Mesodermal cell (in vitro differentiated cells): ENCODE data around the gene U2AF1.
"Not testable (repeated sequence)": the region's sequence is repeated elsewhere in the genome, so short reads cannot be mapped to it uniquely, and the experiment has no call there.

Source experiments
- H3K27ac ChIP-seq: 2 replicates; pipeline ENCODE4 v1.7.0; 2013; ENCODE audit warnings: mild to moderate bottlenecking, low read depth, low read length, moderate library complexity; ENCODE audit not compliant: severe bottlenecking
- H3K36me3 ChIP-seq: 2 replicates; pipeline ENCODE4 v1.7.1; 2013; ENCODE audit warnings: mild to moderate bottlenecking, low read length, moderate library complexity; ENCODE audit not compliant: control insufficient read depth, insufficient read depth
- H3K4me1 ChIP-seq: one replicate; pipeline ENCODE4 v1.7.1; 2013; ENCODE audit warnings: mild to moderate bottlenecking, low read length; ENCODE audit not compliant: insufficient read depth, control insufficient read depth, poor library complexity, severe bottlenecking
- H3K4me3 ChIP-seq: 2 replicates; pipeline ENCODE4 v1.7.0; 2013; ENCODE audit warnings: low read length, control low read depth, mild to moderate bottlenecking; ENCODE audit not compliant: insufficient read depth, poor library complexity, severe bottlenecking; ENCODE audit errors: extremely low read depth
- H3K9me3 ChIP-seq: 2 replicates; pipeline ENCODE4 v1.7.1; 2013; ENCODE audit warnings: mild to moderate bottlenecking, low read length, moderate library complexity; ENCODE audit not compliant: control insufficient read depth
- WGBS, 2 experiments: methylation state at CpG; one replicate each; pipeline ENCODE4 v1.1.5; 2013; ENCODE audit warnings: missing lambda C conversion rate in 2 of 2; ENCODE audit not compliant: insufficient coverage in 2 of 2; 5-methylcytosine and 5-hydroxymethylcytosine counted together

U2AF1 gene

GRCh38 chr21:43109006-43109405, 1.6 kb upstream of the U2AF1 start:
- H3K9me3 ChIP-seq, H3K4me3 ChIP-seq, H3K4me1 ChIP-seq, H3K27ac ChIP-seq, H3K36me3 ChIP-seq: not testable (repeated sequence)
- WGBS, 2 experiments, result no CpG with 5 or more reads among the region's 7 CpGs

- not testable (repeated sequence) for H3K4me1 ChIP-seq, H3K36me3 ChIP-seq, H3K9me3 ChIP-seq, H3K27ac ChIP-seq, H3K4me3 ChIP-seq
- WGBS, 2 experiments, result no CpG with 5 or more reads among the region's 17 CpGs
These were observed 807 bp upstream of the U2AF1 start for GRCh38 chr21:43108177-43108576.

- H3K4me1 ChIP-seq, H3K27ac ChIP-seq, H3K4me3 ChIP-seq, H3K9me3 ChIP-seq, H3K36me3 ChIP-seq: not testable (repeated sequence)
- no CpG with 5 or more reads among the region's 17 CpGs for WGBS, 2 experiments
These were observed 396 bp upstream of the U2AF1 start for GRCh38 chr21:43107794-43108137.

- H3K36me3 ChIP-seq, H3K4me1 ChIP-seq, H3K9me3 ChIP-seq, H3K27ac ChIP-seq, H3K4me3 ChIP-seq: not testable (repeated sequence)
- no CpG with 5 or more reads among the region's 5 CpGs for WGBS, 2 experiments
These were observed 2.7 kb downstream of the U2AF1 start for GRCh38 chr21:43104642-43105041.

DNA sequence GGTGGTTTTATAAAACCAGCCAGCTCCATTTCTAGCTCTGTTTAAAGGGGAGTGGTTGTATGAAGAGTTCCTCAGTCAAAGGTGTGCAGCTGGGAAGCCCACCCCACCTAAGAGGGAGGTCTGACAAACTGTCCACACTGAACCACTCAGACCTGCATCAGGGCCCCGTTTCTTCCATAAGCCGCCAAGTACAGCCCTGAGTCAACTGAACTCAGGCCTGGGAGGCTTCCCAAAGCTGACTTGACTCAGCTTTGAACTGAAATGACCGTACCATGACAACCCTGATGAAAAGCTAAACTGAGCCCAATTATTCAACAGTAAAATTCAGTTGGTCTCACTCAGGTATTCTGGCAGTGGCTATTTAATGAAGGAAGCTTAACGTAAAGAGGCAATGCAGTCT, 5.1 kb downstream of the U2AF1 start:
- H3K27ac ChIP-seq, H3K4me3 ChIP-seq, H3K36me3 ChIP-seq, H3K4me1 ChIP-seq, H3K9me3 ChIP-seq: not testable (repeated sequence)
- no CpG with 5 or more reads among the region's 4 CpGs for WGBS, 2 experiments

DNA sequence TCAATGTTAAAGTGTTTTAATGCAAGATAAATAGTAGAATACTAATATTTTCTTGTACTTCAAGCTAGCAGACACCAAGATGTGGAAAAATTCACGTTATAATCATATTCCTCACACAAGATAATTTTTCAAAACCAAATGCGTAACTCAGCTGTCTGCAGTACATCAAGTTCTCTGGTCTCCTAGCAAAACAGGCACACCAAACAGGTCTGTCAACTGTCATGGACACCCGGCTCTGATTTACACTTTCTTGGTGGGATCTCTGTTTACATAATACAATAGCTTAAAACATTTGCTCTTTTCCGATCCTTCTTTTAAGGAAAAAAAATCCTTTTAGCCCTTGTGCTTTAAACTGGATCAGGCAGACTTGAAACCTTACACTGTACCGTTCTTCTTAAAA, 5.7 kb downstream of the U2AF1 start:
- H3K4me1 ChIP-seq, H3K27ac ChIP-seq, H3K9me3 ChIP-seq, H3K36me3 ChIP-seq, H3K4me3 ChIP-seq: not testable (repeated sequence)
- WGBS, 2 experiments, result no CpG with 5 or more reads among the region's 5 CpGs

GRCh38 chr21:43101000-43101399, 6.4 kb downstream of the U2AF1 start:
- not testable (repeated sequence) for H3K9me3 ChIP-seq, H3K36me3 ChIP-seq, H3K4me1 ChIP-seq, H3K4me3 ChIP-seq, H3K27ac ChIP-seq
- no CpG with 5 or more reads among the region's 7 CpGs for WGBS, 2 experiments

DNA sequence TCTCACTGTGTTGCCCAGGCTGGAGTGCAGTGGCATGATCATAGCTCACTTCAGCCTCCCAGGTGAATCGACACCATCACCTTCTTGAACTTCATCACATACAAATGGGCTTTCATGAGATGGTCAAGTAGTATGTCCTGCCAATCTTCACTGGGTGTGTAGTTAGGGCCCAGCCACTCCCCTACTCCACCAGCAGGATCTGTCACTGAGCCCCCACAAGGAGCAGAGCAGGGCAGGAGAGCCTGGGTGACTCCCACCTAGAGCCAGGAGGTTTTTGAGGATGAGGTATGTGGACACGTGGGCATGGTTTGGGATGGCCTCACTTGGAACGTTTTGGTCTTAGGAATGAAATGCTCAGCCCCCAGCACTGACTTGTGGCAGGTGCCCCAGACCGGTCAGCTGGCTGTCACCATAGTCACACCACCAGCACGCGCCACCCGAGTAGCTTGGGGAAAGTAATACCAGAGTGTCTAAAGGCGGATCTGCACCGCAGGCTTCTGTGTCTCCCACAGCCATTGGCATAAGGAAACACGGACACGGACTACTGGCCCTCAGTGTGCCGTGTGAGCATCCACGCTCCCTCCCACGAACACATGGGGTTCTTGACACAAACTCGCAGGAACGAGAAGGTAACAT, 15.3 kb downstream of the U2AF1 start:
- H3K9me3 ChIP-seq, H3K4me1 ChIP-seq, H3K4me3 ChIP-seq, H3K36me3 ChIP-seq, H3K27ac ChIP-seq: not testable (repeated sequence)
- no CpG with 5 or more reads among the region's 16 CpGs for WGBS, 2 experiments

DNA sequence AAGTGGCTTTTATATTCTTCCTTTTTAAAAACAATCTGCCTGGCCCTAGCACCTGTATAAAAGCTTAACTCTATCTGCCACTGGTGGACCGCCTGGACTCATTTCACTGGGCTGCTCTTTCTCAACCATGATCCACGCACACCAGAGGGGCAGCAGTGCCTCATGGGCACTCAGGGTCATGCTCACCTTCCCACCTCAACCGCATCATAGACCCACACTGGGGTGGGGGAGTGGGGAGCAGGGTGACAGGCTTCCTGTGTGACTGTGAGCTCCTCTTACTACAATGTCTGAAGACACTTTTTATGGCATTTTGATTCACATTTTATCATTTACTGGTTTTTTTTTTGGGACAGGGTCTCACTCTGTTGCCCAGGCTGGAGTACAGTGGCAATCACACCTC, 16.4 kb downstream of the U2AF1 start:
- H3K4me1 ChIP-seq, H3K27ac ChIP-seq, H3K36me3 ChIP-seq, H3K4me3 ChIP-seq, H3K9me3 ChIP-seq: not testable (repeated sequence)
- no CpG with 5 or more reads among the region's 3 CpGs for WGBS, 2 experiments

GRCh38 chr21:43089463-43089862, 17.9 kb downstream of the U2AF1 start:
- H3K4me3 ChIP-seq, H3K27ac ChIP-seq, H3K9me3 ChIP-seq, H3K36me3 ChIP-seq, H3K4me1 ChIP-seq: not testable (repeated sequence)
- no CpG with 5 or more reads among the region's 17 CpGs for WGBS, 2 experiments

- not testable (repeated sequence) for H3K27ac ChIP-seq, H3K4me3 ChIP-seq, H3K9me3 ChIP-seq, H3K4me1 ChIP-seq, H3K36me3 ChIP-seq
- WGBS, 2 experiments, result no CpG with 5 or more reads among the region's 24 CpGs
These were observed 24.6 kb downstream of the U2AF1 start for GRCh38 chr21:43082587-43083300.
